Effector memory CD8-positive, alpha-beta T cell (primary cell): ENCODE data around the gene CYB5B.

Source experiments
- ATAC-seq: fragments of 150-1000 bp; cut with Tn5 transposase; replicated peaks from 2 replicates; pipeline ENCODE4 v1.10.0; 2021; ENCODE audit warnings: mild to moderate bottlenecking, moderate library complexity
- DNase-seq, 3 experiments: peaks; one replicate each; pipeline ENCODE4 v3.0.0; 2021
- H3K27ac Mint-ChIP-seq, 2 donors: one replicate each; pipeline ENCODE4 v1.8.0; 2022; ENCODE audit warnings: mild to moderate bottlenecking in 2 of 2, mixed read lengths in 2 of 2, moderate library complexity in 2 of 2
- H3K27me3 Mint-ChIP-seq, 2 donors: one replicate each; pipeline ENCODE4 v1.8.0; 2022; ENCODE audit warnings: mixed read lengths in 2 of 2
- H3K36me3 Mint-ChIP-seq: one replicate; pipeline ENCODE4 v1.8.0; 2022; ENCODE audit warnings: mild to moderate bottlenecking, moderate library complexity, mixed read lengths; ENCODE audit not compliant: insufficient read depth
- H3K4me1 Mint-ChIP-seq, 2 donors: one replicate each; pipeline ENCODE4 v1.8.0; 2022; ENCODE audit warnings: low read depth in 2 of 2, mixed read lengths in 2 of 2
- H3K4me3 Mint-ChIP-seq, 2 donors: one replicate each; pipeline ENCODE4 v1.8.0; 2022; ENCODE audit warnings: mild to moderate bottlenecking in 2 of 2, mixed read lengths in 2 of 2, moderate library complexity in 2 of 2
- H3K9me3 Mint-ChIP-seq, 2 donors: one replicate each; pipeline ENCODE4 v1.8.0; 2022; ENCODE audit warnings: mixed read lengths in 2 of 2

Gene CYB5B

DNA sequence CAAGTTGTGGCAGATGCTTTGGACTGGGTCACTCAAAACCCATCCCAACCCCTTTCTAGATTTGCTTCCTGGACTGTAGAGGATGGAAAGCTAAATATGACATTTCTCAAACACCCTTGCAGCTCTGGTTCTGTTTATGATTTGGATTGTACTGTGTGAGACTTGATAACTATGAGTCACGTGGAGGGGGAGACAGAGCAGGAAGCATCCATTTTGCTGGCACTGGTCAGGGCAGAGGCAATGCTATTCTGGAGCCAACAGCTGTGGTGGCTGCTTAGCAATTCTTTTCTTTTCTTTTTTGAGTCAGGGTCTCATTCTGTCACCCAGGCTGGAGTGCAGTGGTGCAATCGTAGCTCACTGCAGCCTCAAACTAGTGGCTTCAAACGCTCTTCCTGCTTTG, 25.1 kb upstream of the CYB5B start:
- peaks cover 4% of the 10 kb centered on the region for H3K36me3 Mint-ChIP-seq
- no peaks in the 10 kb centered on the region for H3K9me3 Mint-ChIP-seq
- H3K27ac Mint-ChIP-seq: no peak overlapping the region
- peaks cover 0 to 2% of the 10 kb centered on the region in 2 donors for H3K4me1 Mint-ChIP-seq
- DNase-seq: no peak
- H3K27me3 Mint-ChIP-seq: no peaks in the 10 kb centered on the region
- ATAC-seq: no peak
- H3K4me3 Mint-ChIP-seq: no peak overlapping the region

DNA sequence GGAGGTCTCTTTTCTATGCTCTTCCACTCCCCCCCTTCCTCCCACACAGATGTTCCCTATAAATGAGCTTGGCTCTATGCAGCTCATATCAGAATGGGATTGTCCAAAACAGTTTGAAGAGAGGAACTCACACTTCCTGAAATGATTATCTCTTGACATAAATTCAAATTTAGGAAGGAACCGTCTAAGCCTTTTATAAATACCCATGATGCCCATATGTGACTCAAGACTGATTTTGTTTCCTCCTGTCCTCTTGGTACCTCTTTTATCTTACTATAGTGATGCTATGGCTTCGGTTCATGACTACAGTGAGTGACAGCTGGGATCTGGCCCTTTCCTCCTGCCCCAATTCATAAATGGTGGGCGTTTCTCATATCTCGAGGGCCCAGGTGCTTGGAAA, 22.0 kb upstream of the CYB5B start:
- Mint-ChIP-seq H3K36me3 (no peaks in the 10 kb centered on the region), H3K4me1 (no peaks in the 10 kb centered on the region), H3K27me3 (peaks cover 0 to 8% of the 10 kb centered on the region in 2 donors), H3K9me3 (no peaks in the 10 kb centered on the region), H3K4me3 (no peak overlapping the region), H3K27ac (no peak overlapping the region)
- no peak for DNase-seq
- ATAC-seq: no peak

DNA sequence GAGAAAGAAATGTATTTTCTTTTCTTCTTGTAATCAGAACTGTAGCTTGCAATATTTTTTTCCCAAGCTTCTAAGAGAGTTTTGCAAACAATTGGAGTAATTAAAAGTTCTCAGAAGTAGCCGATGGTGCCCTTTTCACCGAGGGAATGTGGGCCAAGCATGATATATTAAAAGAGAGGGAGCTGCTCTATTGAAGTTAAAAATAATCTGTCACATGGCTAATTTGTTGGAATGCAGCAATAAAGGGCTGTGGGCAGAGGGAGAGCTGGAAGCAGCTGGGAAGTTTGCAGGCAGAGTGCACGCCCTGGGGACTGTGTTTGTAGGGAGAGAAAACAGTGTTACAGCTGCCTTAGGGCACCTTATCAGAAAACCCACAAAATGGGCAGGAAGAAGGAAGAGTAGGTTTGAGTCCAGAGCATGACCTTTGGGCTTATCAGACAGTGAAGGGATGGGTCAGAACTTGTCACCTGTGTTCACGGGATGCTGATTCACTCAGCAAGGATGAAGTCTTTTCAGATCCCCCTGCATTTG, 20.1 kb upstream of the CYB5B start:
- H3K9me3 Mint-ChIP-seq: no peaks in the 10 kb centered on the region
- H3K4me3 Mint-ChIP-seq: no peak overlapping the region
- H3K27ac Mint-ChIP-seq: no peak overlapping the region
- no peaks in the 10 kb centered on the region for H3K4me1 Mint-ChIP-seq
- no peak for ATAC-seq
- DNase-seq: no peak
- H3K36me3 Mint-ChIP-seq: peaks cover 3% of the 10 kb centered on the region
- peaks cover 0 to 8% of the 10 kb centered on the region in 2 donors for H3K27me3 Mint-ChIP-seq

DNA sequence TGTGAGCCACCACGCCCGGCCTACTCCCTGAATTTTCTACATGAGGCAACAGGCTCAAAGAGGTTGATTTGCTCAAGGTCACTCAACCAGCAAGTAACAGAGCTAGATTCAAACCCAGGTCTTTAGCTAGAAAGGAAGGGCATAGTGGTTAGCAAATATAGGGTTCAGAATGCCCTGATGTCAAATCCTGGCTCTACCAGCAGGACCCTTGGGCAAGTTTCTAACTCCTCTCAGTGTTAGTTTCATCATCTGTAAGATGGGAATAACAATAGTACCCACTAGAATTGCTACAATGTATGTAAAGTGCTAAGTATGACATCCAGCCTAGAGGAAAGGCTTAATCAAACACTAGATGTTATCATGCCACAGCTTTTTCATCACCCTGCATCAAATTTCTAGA, 19.1 kb upstream of the CYB5B start:
- H3K4me1 Mint-ChIP-seq: no peaks in the 10 kb centered on the region
- H3K27ac Mint-ChIP-seq: no peak overlapping the region
- H3K27me3 Mint-ChIP-seq: peaks cover 0 to 8% of the 10 kb centered on the region in 2 donors

DNA sequence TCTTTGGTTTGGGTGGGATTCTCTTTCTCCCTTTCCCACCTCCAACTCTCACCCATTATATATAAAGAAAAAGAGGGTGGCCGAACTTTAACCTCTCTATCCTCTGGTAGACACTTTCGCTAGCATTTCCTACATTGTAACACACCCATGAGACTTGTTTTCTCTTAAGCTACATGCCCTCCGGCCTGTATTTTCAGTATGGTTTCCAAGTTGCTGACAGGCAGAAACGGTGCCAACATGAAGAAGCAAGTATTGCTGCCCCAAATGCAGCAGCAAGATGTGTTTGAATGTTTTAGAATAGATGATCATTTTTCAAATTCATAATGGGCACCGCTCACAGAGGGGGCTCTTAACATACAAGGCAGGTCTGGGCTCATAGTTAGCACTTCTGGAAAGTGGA, 18.7 kb upstream of the CYB5B start:
- no peak overlapping the region for H3K27ac Mint-ChIP-seq
- no peak for ATAC-seq
- H3K4me1 Mint-ChIP-seq: peaks cover 0 to 3% of the 10 kb centered on the region in 2 donors
- peaks cover 3% of the 10 kb centered on the region for H3K36me3 Mint-ChIP-seq
- DNase-seq: no peak
- peaks cover 0 to 8% of the 10 kb centered on the region in 2 donors for H3K27me3 Mint-ChIP-seq
- H3K4me3 Mint-ChIP-seq: no peak overlapping the region
- no peaks in the 10 kb centered on the region for H3K9me3 Mint-ChIP-seq

More for the DNA sequence above, 19.1 kb upstream of the CYB5B start:
- Mint-ChIP-seq H3K9me3 (no peaks in the 10 kb centered on the region), H3K4me3 (no peak overlapping the region), H3K36me3 (peaks cover 3% of the 10 kb centered on the region)
- DNase-seq: no peak
- no peak for ATAC-seq

DNA sequence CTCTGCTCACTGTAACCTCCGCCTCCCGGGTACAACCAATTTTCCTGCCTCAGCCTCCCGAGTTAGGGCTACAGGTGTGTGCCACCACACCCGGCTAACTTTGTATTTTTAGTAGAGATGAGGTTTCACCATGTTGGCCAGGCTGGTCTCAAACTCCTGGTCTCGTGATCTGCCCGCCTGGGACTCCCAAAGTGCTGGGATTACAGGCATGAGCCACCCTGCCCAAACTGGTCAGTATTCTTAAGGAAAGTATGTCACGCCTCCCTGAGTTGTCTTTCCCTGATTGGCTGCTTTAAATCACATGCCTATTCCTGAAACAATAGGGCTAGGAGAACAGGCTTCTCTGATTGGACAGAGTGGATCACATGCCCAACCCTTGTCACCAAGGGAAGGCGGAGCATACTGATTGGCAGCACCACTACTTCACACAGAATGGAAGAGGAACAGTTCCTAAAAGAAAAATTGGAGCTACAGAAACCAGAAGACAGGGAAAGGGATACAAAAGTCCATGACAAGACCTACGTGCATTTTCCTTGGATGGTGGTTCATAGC, 17.6 kb upstream of the CYB5B start:
- Mint-ChIP-seq H3K9me3 (no peaks in the 10 kb centered on the region), H3K27me3 (peaks cover 0 to 8% of the 10 kb centered on the region in 2 donors), H3K4me1 (peaks cover 1 to 10% of the 10 kb centered on the region in 2 donors), H3K27ac (no peak overlapping the region), H3K4me3 (no peak overlapping the region), H3K36me3 (peaks cover 3% of the 10 kb centered on the region)
- ATAC-seq (no peak), DNase-seq (no peak)

DNA sequence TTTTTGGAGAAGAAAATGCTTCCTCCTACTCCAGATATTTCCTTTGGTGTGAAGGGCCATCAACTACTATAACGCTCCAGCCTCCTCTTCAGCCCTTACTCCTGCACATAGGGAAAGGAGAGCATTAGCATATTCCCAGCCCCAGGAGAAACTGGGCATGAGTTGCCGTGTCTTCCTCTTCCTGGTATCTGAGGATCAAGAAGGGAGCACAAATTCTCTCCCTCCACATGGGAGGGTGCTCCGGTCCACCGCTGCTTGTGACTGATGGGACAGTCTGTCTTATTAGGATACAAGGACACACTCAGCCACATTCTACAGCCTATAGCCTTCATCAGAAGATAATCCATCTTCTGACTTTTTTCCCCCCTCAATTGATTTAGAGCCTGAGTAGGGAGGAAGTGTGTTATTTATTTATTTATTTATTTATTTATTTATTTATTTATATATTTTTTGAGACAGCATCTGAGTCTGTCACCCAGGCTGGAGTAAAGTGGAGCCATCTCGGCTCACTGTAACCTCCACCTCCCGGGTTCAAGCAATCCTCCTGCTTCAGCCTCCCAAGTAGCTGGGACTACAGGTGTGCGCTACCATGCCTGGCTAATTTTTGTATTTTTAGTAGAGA, 16.6 kb upstream of the CYB5B start:
- no peak overlapping the region for H3K27ac Mint-ChIP-seq
- no peak for DNase-seq
- H3K4me1 Mint-ChIP-seq: peaks cover 1 to 10% of the 10 kb centered on the region in 2 donors

DNA sequence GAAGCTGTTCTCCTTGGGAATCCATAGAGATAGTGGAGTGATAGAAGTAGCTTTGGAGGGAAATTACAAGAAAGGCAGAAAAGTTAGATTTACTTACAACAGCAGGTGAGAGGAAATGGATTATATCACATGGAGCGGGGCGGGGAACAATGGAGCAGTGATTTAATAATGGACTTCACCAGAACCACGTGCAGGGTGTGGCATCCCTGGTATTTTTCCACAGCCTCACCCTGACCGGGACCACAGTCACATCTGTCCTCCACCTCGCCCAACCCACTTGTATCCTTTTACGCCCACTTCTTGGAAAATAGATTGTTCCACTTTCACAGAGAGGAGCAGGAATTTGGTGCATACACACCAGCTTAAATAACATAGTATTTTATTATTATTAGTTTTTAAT, 15.9 kb upstream of the CYB5B start:
- Mint-ChIP-seq H3K9me3 (no peaks in the 10 kb centered on the region), H3K36me3 (peaks cover 3% of the 10 kb centered on the region), H3K27ac (no peak overlapping the region), H3K4me3 (no peak overlapping the region), H3K4me1 (peaks cover 1 to 10% of the 10 kb centered on the region in 2 donors), H3K27me3 (peaks cover 0 to 8% of the 10 kb centered on the region in 2 donors)
- DNase-seq: no peak
- no peak for ATAC-seq

More for the DNA sequence above, 16.6 kb upstream of the CYB5B start:
- H3K4me3 Mint-ChIP-seq: no peak overlapping the region
- H3K9me3 Mint-ChIP-seq: no peaks in the 10 kb centered on the region
- peaks cover 3% of the 10 kb centered on the region for H3K36me3 Mint-ChIP-seq
- H3K27me3 Mint-ChIP-seq: peaks cover 0 to 8% of the 10 kb centered on the region in 2 donors
- no peak for ATAC-seq

DNA sequence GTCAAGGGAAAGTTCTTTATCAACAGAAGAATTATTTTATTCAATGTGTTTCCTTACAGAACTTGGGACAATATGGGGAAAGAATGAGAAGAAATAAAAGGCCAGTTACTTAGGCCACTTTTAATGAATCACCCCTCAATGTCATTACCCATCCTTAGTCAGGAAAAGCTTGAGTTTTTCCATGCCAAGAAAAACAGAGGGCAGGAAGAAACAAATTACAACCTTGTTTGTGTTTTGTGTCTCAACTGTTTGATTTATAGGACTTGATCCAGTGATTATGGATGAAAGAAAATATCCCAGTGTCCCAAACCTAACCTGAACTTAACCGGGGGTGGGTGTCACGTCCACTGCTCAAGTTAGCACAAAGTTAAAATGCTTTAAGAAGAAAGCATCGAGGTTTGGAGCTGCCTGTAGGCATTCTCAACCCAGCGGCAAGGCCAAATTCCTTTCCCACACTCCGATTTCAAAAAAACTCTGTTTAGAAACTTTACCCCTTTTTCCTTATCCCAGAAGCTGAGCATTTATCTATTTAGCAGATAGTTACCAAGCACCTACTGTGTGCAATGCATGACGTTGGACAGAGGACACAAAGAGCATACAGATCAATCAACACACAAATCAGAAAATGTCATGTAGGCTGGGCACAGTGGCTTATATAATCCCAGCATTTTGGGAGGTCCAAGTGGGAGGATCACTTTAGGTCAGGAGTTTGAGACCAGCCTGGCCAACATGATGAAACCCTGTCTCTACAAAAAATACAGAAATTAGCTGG, 14.0 kb upstream of the CYB5B start:
- no peak overlapping the region for H3K4me3 Mint-ChIP-seq
- peaks cover 3% of the 10 kb centered on the region for H3K36me3 Mint-ChIP-seq
- ATAC-seq (no peak), DNase-seq (no peak)
- H3K27ac Mint-ChIP-seq: no peak overlapping the region
- H3K4me1 Mint-ChIP-seq: peaks cover 1 to 10% of the 10 kb centered on the region in 2 donors
- H3K27me3 Mint-ChIP-seq: peaks cover 0 to 8% of the 10 kb centered on the region in 2 donors
- H3K9me3 Mint-ChIP-seq: no peaks in the 10 kb centered on the region

DNA sequence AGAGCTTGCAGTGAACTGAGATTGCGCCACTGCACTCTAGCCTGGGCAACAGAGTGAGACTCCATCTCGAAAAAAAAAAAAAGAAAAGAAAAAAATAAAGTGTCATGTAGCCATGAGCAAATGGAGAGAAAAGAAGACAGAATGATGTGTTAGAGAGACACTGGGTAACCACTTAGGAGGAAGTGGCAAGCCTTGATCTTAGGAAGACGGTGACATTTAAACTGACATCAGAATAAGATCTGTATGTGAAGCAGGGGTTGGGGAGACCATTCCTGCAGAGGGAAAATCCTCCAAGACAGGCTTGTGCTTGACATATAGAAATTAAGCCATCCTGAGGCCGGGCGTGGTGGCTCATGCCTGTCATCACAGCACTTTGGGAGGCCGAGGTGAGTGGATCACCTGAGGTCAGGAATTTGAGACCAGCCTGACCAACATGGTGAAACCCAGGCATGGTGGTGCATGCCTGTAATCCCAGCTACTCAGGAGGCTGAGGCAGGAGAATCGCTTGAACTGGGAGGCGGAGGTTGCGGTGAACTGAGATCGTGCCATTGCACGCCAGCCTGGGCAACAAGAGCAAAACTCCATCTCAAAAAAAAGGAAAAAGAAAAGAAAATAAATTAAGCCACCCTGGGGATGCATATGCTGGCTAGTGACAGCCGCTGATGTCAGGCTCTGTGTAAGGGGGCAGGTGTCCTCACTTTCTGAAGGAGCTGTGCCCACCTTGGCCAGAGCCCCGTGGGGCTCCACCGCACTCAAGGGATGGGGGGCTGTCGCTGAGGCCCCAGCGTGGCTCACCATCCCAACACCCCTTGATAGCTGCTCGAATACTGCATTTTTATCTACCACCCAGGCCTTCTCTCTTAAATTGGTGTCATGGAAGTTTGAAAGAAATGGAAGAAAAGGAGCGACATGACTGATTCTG, 13.1 kb upstream of the CYB5B start:
- H3K4me3 Mint-ChIP-seq: no peak overlapping the region
- H3K27me3 Mint-ChIP-seq: peaks cover 0 to 8% of the 10 kb centered on the region in 2 donors
- peaks cover 3% of the 10 kb centered on the region for H3K36me3 Mint-ChIP-seq
- no peaks in the 10 kb centered on the region for H3K9me3 Mint-ChIP-seq
- peak overlapping the region in 1 of 2 donors; percentile 33 for H3K27ac Mint-ChIP-seq
- DNase-seq: no peak
- peaks cover 1 to 10% of the 10 kb centered on the region in 2 donors for H3K4me1 Mint-ChIP-seq
- no peak for ATAC-seq

DNA sequence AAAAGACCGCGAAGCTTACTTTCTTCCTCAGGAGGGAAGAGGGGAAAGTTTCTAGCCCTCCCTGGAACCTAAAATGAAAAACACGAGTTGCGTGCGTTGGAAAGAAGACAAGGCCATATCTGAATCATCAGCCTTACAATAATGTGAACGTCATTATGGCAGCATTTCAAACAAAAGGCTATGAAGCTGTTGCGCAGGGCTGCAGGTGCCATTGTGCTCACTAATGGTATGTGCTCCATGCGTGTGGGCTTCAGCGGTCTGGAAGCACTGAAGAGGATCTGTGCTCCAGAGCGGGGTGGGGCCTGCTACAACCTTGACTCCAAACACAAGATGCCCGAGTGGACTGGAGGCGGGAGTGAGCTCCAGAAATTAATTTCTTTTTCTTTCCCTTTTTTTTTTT, 12.1 kb upstream of the CYB5B start:
- H3K4me3 Mint-ChIP-seq: no peak overlapping the region

DNA sequence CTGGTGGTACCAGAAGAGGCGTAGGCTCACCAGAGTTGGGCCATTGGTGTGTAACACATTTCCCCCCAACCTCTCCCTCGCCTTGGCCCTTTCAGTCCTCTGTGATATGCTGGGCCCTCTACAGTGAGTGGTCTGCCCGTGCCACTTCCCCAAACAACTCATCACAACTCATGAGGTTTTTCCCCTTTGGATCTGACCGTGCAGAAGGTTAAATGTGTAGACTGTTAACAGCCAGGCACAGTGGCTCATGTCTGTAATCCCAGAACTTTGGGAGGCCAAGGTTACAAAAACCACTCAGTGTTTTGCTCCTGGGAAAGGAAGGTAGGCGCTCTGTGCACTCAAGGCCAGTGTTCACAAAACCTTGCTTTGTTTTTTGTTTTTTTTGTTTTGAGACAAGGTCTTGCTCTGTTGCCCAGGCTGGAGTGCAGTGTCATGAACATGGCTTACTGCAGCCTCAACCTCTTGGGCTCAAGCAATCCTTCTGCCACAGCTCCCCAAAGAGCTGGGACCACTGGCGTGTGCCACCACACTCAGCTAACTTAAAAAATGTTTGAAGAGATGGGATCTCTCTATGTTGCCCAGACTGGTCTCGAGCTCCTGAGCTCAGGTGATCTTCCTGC, 11.3 kb upstream of the CYB5B start:
- Mint-ChIP-seq H3K27ac (no peak overlapping the region), H3K36me3 (no peaks in the 10 kb centered on the region), H3K4me3 (no peak overlapping the region), H3K9me3 (no peaks in the 10 kb centered on the region), H3K4me1 (peaks cover 1 to 10% of the 10 kb centered on the region in 2 donors), H3K27me3 (no peaks in the 10 kb centered on the region)
- DNase-seq (no peak), ATAC-seq (no peak)

More for the DNA sequence above, 12.1 kb upstream of the CYB5B start:
- Mint-ChIP-seq H3K36me3 (peaks cover 3% of the 10 kb centered on the region), H3K27ac (no peak overlapping the region), H3K27me3 (peaks cover 0 to under 1% of the 10 kb centered on the region in 2 donors), H3K4me1 (peaks cover 1 to 10% of the 10 kb centered on the region in 2 donors), H3K9me3 (no peaks in the 10 kb centered on the region)
- DNase-seq: no peak
- ATAC-seq: no peak
